GM18858 (cell line): ENCODE results near the gene AP5Z1.
"Not testable (repeated sequence)": the region's sequence is repeated elsewhere in the genome, so short reads cannot be mapped to it uniquely, and the experiment has no call there.

Experiments used
- ATAC-seq: cut with Tn5 transposase; IDR thresholded peaks from one replicate; pipeline ENCODE4 v1.9.1; 2021; ENCODE audit not compliant: unreplicated experiment

AP5Z1 gene

DNA sequence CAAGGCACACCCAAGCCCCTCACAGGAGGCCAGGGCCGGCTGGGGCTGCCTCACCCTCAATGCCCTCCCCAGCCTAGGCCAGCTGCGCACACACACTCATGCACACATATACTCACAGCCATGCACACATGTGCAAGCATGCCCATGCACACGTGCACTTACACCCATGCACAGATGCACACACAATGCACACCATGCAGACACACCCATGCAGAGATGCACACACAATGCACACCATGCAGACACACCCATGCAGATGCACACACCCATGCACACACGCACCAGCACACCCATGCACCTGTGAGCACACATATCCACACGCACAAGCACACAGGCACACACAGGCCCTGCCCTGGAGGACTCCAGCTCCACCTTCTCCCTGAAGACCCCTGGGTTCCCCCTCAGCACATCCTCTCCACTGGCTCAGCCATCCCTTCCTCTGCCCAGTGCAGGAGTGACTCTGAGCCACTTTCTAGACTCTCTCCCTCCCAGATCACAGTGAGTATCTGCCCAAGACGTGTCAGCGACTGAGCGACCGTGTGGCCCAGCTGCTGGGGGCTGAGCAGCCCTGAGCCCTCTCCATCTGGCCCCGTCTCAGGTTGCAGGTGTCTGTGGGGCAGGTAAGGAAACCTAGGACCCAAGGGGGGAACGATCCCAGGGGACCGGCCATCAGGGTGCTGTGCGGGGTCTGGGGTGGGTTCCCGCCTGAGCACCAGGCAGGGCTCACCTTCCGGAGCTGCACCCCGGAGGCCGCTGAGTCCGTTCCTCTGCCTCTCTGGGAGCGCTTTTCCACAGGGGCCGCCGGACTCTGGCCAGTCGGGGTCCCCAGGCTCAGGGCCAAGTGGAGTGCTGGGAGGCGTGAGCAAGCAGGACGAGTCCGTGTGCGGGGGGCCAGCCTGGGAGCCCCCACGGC lies 25.8 kb downstream of the AP5Z1 start:
- ATAC-seq = no peak

DNA sequence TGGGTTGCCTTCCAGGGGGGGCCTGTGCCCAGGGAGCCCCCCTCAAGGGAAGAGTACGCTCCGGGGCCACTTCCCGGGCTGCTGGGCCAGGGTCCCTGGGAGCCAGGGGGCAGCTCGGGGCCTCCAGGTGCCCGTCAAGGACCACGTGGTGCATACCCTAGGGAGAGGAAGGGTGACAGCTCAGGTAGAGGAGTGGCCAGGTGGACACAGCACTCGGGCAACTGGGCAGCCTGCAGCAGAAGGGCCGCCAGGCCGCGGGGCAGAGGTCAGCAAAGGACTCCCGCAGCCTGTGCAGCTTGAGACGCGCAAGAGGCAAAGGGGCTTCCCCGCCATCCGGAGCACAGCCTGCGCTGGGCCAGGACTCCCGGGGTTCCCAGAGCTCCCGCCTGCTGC lies 26.4 kb downstream of the AP5Z1 start:
- ATAC-seq = no peak

DNA sequence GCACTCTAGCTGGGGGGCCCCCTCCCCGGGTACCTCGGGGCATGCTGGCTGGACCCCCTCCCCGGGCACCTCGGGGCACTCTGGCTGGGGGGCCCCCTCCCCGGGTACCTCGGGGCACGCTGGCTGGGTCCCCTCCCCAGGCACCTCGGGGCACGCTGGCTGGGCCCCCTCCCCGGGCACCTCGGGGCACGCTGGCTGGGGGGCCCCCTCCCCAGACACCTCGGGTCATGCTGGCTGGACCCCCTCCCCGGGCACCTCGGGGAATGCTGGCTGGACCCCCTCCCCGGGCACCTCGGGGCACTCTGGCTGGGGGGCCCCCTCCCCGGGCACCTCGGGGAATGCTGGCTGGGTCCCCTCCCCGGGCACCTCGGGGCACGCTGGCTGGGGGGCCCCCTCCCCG lies 27.2 kb downstream of the AP5Z1 start:
- ATAC-seq = not testable (repeated sequence)

DNA sequence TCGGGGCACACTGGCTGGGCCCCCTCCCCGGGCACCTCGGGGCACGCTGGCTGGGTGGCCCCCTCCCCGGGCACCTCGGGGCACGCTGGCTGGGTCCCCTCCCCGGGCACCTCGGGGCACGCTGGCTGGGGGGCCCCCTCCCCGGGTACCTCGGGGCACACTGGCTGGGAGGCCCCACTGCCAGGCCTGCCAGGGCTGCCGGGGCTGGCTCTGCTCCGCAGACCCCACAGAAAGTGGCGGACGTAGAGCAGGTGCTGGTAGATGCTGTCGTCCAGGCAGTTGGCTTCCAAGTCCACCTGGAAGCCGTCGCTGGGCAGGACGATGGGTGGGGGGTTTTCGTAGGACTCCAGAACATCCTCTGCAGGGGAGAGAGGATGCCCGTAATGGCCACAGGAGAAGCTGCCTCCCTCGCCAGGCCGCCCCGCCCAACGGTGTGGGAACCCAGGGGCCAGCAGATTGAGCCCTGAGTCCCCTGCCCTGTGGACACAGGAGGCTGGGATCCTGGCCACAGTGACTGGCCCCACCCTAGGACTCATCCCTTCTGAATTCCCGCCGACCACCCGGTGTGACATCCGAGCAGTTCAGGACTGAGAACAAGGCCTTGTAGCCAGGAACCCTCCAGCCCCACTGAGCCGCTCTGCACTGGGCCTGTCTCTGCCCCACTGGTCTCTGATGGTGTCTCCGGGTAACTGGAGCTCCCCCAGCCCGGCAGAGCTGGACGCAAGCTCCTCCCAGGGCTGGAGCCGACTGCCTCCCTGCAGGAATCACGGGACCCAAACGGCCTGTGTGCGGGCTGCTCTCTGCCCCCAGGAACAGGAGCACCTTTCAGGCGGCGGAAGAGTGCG lies 28.2 kb downstream of the AP5Z1 start:
- ATAC-seq = no peak

DNA sequence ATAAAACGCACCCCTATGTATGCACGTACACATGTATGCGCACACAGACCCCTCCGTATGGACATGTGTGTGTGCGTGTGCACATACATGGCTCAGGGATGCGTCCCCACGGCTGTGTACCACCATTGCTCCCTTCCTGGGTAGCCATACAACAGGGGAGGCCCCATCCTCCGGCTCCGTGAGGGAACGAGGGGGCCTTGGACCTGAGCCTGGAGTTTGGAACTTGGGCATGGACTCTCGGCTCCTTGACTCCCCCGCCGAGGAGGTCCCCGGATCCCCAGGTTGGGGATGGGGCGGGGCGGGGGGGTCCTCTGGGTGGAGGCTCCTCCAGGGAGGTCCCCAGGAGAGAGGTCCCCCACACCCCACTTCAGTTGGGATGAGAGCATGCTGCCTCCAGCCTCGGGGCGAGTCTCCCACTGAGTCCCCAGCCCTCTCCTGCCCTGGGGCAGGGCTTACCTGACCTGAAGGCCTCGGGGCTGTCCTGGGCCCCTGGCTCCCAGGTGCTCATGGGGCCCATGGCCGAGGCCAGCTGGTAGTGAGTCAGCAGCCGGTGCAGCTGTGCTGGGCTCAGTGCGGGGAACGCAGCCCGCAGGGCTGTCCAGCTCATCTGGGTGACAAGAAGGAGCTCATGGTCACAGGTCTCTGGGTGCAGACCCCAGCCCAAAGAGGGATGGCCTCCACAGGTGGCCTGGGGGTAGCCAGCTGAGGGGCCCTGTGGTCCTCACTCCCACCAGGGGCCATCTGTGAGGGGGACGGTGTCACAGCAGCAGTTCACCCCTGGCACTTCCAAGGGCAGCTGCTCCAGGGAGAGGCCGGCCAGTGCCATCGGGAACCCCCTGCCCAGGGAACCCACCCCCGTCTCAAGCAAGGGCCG lies 29.9 kb downstream of the AP5Z1 start:
- ATAC-seq = no peak

DNA sequence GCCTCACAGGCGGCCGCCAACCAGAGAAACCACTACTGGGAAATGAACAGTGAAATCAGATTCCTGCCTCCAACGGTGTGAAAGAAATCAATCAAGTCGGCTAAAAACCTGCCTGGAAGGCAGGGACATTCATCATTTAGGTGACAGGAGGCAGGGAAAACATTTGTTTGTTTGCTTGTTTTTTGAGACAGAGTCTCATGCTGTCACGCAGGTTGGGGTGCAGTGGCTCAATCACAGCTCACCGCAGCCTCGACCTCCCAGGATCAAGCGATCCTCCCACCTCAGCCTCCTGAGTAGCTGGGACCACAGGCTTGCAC lies 30.5 kb downstream of the AP5Z1 start:
- no peak for ATAC-seq

DNA sequence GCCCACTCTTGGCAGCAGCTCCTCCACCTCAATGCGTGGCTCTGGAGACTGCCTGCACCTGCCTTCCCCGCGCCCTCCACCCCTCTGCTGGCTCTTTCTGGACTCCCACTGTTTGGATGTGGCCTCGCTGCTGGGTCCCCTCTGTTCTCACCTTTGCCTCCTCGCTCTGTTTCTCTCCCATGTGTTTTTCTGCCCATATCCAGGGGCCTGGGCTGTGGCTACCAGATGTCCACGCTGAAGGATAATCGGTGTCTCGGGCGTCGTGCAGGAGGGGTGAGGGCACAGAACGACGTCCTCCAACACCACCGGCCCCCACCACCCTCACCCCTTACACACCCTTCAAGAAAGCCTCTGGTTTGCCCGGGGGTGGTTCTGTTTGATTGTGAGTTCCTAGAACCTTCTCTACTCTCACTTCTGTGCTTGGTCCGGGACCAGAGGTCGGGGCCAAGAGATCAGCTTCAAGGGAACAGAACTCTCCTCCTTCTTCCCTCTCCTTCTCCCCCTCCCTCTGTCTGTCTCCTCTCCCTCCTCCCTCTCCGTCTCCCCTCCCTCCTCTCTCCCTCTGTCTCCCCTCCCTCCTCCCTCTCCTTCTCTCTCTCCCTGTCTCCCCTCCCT lies 31.7 kb downstream of the AP5Z1 start:
- ATAC-seq = no peak

DNA sequence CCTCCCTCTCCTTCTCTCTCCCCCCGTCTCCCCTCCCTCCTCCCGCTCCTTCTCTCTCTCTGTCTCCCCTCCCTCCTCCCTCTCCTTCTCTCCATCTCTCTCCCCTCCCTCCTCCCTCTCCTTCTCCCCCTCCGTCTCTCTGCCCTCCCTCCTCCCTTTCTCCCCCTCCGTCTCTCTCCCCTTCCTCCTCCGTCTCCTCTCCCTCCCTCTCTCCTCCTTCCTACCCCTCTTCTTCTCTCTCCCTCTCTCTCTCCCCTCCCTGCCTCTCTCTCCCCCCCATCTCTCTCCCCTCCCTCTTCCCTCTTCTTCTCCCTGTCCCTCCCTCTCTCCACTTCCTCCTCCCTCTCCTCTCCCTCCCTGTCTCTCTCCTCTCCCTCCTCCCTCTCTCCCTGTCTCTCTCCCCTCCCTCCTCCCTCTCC lies 32.2 kb downstream of the AP5Z1 start:
- ATAC-seq = no peak

DNA sequence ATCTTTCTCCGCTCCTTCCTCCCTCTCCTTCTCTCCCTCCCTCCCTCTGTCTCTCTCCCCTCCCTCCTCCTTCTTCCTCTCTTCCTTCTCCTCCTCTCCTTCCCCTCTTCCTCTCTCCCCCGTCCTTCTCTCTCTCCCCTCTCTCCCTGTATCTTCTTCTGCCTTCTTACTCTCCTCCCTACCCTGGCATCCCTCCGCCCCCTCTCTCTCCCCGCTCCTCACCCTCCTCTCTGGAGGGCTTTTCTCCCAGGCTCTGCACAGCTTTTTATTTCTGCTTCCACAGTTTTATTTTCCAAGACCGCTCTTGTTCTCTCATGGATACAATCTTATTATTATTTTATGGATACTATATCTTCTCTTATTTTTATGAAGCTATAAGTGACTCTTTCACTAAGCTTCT lies 32.6 kb downstream of the AP5Z1 start:
- ATAC-seq = no peak

DNA sequence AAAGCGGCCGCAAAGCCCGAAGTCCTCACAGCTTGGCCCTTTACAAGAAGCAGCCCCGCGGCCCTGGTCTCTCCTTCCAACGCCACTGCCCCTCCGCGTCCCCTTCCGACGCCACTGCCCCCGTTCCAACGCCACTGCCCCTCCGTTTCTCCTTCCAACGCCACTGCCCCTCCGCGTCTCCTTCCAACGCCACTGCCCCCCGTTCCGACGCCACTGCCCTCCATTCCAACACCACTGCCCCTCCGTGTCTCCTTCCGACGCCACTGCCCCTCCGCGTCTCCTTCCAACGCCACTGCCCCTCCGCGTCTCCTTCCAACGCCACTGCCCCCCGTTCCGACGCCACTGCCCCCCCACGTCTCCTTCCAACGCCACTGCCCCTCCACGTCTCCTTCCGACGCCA lies 33.1 kb downstream of the AP5Z1 start:
- no peak for ATAC-seq

DNA sequence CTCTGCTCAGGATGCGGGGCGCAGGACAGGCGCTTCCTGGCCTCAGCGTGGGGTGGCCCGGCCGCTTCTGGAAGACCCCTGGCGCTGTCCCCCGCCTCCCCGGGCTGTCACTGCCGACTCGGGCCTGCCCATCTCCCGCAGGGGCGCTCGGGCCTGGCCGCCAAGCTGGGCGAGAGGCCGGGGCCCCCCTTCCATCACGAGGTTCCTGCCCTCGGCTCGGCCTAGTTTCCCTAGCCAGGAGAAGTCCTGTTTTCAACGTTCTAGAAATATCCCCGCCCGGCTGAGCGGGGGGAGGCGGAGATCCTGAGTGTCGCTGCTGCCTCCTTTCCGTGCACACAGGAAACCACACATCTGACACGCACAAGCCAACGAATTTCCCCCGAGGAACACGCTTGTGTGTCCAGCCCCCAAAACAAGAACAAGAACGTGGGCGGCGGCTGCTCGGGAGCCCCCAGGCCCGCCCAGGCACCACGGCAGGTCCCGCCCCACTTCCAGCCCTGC lies 33.7 kb downstream of the AP5Z1 start:
- no peak for ATAC-seq

DNA sequence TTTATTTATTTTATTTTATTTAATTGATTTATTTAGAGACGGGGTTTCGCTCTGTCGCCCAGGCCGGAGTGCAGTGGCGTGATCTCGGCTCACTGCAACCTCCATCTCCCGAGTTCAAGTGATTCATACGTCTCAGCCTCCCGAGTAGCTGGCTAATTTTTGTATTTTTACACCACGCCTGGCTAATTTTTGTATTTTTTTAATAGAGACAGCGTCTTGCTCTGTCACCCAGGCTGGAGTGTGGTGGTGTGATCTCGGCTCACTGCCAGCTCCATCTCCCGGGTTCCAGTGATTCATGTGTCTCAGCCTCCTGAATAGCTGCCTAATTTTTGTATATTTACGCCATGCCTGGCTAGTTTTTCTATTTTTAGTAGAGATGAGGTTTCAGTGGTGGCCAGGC lies 34.2 kb downstream of the AP5Z1 start:
- no peak for ATAC-seq

DNA sequence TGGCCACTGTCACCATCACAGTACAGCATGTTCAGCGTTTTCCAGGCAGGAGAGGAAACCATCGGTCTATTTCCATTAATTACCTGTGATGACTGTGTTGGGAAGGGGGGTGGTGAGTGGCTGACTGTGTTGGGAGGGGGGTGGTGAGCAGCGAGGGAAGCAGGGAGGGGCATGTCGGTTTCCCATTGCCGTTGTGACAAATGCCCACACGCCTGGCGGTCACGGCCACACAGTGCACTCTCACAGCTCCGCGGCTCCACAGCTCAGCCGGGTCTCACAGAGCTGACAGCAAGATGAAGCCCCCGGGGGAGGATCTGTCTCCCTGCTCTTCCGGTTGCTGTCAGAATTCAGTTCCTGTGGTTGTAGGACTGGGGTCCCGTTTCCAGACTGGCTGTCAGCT lies 39.0 kb downstream of the AP5Z1 start:
- ATAC-seq = no peak

DNA sequence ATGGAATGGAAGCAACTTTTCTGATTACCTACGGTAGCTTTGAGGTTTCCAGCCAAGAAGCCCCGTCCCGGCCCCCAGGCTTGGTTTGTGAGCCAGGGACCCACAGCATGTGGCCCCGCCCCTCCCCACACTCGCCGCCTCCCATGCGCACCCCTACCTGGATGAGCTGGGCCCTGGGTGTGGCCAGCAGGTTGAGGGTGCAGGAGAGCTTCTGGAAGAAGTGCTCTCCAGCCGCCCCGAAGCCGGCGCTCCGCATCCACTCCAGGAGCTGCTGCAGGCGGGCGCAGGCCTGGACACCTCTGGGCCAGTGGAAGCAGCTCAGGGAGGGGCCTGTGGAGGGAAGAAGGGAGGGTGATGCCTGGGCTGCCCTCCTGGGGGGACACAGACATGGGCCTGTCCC lies 39.7 kb downstream of the AP5Z1 start:
- ATAC-seq = no peak

DNA sequence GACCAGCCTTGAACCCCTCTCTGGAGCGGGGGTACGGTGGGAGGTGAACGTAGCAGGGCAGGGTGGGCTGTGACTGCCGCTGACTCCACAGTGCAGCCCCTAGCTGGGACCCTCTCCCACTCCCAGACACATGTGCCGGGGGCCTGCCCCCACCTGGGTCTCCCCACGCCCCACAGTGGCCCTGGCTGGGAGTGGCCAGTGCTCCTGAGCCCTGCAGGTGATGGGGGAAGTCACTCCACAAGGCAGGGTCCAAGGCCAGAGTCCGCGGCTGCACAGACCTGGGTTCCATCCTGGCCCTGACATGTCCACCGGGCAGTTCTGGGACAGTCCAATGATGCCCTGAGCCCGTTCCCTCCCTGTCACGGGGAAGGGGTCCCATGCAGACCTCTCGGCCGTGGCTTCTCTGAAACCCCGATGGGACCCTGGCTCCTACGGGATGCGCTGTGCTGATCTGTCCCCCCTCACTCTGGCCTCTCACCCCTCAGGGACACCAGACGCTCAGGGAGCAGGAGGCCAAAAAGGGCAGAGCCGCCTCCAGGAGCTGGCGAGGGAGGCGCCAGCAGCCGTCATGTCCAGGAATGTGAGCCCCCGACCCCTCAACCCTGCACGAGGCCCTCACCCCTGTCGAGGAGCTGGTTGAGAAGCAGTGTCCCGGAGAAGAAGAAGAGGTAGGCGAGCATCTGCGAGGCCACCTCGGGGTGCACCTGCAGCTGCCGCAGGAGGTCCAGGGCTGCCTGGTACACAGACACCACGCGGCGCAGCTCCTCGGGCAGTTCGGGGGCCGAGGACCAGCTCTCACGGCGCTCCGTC lies 40.4 kb downstream of the AP5Z1 start:
- ATAC-seq = no peak

DNA sequence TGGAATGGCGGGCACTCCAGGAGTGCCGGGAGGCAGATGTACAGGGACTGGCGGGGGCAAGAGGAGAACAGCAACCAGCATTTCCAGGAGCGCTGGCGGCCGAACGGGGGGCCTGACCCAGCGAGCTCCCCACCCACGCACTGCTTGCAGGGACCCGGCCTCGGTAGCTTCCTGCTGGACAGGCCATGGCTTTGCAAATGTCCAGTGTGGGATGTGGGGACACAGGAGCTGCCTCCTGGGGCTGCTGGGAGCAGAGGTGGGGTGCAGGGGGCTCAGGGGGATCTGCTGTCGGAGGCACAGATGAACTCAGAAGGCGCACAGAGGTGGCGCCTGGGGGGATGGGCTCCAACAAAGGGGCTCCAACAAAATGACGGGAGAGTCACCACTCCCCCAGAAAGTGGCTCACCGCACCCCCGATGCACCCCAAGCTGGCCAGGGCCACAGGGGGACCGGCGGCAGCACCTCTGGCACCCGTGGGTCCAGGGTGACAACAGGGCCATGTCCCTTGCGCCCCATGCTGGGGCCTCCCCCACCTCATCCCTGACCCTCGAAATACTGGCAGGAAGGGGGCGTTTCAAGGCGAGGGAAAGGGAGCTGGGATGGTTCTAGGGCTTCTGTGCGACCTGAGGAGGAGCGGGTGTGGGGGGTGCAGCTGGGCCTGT lies 41.1 kb downstream of the AP5Z1 start:
- no peak for ATAC-seq

DNA sequence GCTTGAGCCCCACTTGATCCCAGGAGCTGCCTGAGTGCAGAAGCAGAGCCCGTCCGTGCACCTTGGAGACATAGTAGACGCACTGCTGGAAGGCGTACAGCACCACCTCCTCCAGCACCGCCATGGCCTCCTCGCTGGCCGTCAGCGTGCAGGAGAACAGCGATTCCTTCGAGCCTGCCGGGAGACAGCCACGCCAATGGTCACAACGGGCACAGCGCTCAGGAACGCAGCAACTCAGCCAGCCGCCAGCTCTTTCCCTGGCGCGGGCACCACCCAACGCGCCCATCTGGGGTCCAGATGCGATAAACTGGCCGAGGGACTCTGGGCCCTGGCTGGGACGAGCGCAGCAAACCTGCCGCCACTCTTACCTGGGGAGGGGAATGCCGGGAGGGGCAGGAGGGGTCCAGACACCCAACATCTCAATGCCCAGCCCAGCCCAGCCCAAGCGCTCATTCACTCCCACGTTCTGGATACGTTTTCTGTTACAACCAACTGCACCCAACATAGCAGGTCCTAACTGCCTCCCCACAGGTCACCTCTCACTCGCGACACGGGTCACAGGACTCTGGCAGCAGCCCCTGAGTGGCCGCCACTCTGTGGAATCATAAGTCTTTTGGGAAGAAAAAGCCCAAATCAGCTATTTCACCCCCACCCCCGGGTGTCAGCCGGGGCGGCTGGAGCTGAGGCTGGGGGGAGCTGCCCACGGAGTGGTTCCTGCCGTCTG lies 41.9 kb downstream of the AP5Z1 start:
- ATAC-seq = no peak

DNA sequence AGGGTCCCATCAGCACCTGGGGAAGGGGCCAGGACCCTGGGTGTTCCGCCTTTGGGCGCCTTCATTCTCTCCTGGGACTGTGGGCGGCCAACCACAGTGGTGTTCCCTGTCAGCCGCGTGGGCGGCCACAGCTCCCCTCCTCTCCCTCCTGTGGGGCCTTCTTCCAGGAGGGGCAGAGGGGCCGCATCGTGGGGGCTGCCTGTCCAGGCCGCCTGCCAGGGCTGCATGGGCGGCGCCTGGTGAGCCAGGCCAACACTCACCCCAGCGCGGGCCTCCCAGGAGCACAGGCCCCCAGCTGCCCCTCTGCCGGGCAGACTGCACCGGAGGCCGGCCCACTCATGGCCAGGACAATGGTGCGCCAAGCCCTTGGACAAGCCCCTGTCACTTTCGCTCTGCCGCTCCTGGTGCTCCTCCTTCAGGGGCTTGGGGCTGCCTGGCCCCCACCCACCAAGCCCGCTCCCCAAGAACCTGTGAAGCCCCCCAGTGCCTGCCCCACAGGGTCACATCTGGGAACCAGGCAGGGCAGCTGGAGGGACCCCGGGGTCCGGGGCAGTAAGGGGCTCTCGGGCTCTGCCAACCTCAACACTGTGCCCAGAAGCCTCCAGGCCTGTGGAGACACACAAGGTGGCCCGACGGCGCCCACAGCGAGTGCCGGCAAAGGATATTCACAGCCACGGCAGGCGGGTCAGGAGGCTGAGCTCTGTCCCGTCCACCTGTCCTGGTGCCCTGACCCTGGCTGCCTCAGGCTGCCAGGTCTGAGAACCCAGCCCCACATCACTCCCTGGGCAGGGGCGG lies 42.8 kb downstream of the AP5Z1 start:
- no peak for ATAC-seq
